Trophoblast cell (in vitro differentiated cells and primary cell): Measurements from ENCODE around the gene KCNG4.

Experiments used
- DNase-seq, 2 donors: peaks; one replicate each; pipeline ENCODE4 v3.0.0-alpha.2; 2016
- H2AFZ ChIP-seq: 2 replicates; pipeline ENCODE4 v1.6.1; 2013; ENCODE audit warnings: low read length, moderate library complexity, mild to moderate bottlenecking; ENCODE audit not compliant: insufficient read depth, poor library complexity
- H2AK5ac ChIP-seq: 2 replicates; pipeline ENCODE4 v1.6.1; 2013; ENCODE audit warnings: mild to moderate bottlenecking, low read length
- H2BK120ac ChIP-seq: 2 replicates; pipeline ENCODE4 v1.6.1; 2013; ENCODE audit warnings: low read length, mild to moderate bottlenecking, moderate library complexity; ENCODE audit not compliant: insufficient read depth, poor library complexity
- H2BK12ac ChIP-seq: 2 replicates; pipeline ENCODE4 v1.6.1; 2013; ENCODE audit warnings: mild to moderate bottlenecking, low read length, moderate library complexity
- H2BK5ac ChIP-seq: 2 replicates; pipeline ENCODE4 v1.6.1; 2013; ENCODE audit warnings: low read length, low read depth, moderate library complexity, mild to moderate bottlenecking; ENCODE audit not compliant: poor library complexity
- H3K14ac ChIP-seq: 2 replicates; pipeline ENCODE4 v1.6.1; 2013; ENCODE audit warnings: mild to moderate bottlenecking, low read length
- H3K18ac ChIP-seq: 2 replicates; pipeline ENCODE4 v1.6.1; 2013; ENCODE audit warnings: mild to moderate bottlenecking, low read length
- H3K23ac ChIP-seq: 2 replicates; pipeline ENCODE4 v1.6.1; 2013; ENCODE audit warnings: low read length
- H3K27ac ChIP-seq: 2 replicates; pipeline ENCODE4 v1.5.1; 2013; ENCODE audit warnings: low read depth, mild to moderate bottlenecking, inconsistent platforms, low read length, moderate library complexity
- H3K27me3 ChIP-seq: 2 replicates; pipeline ENCODE4 v1.6.1; 2013; ENCODE audit warnings: inconsistent platforms, mild to moderate bottlenecking, low read length, moderate library complexity; ENCODE audit not compliant: insufficient read depth
- H3K36me3 ChIP-seq, 2 experiments: 1 replicate in 1 of 2; 2 replicates in 1 of 2; pipeline ENCODE4 v1.6.1; 2013; ENCODE audit warnings: low read length in 2 of 2, mild to moderate bottlenecking in 2 of 2, moderate library complexity in 1 of 2; ENCODE audit not compliant: insufficient read depth in 2 of 2, control insufficient read depth in 1 of 2
- H3K4ac ChIP-seq: 2 replicates; pipeline ENCODE4 v1.6.1; 2013; ENCODE audit warnings: low read depth, mild to moderate bottlenecking, low read length, moderate library complexity
- H3K4me1 ChIP-seq, 2 experiments: 1 replicate in 1 of 2; 2 replicates in 1 of 2; pipeline ENCODE4 v1.6.1; 2013; ENCODE audit warnings: low read length in 2 of 2, mild to moderate bottlenecking in 2 of 2, moderate library complexity in 1 of 2; ENCODE audit not compliant: insufficient read depth in 2 of 2, control insufficient read depth in 1 of 2
- H3K4me2 ChIP-seq: 2 replicates; pipeline ENCODE4 v1.6.1; 2013; ENCODE audit warnings: inconsistent platforms, mild to moderate bottlenecking, low read length, moderate library complexity
- H3K4me3 ChIP-seq: 2 replicates; pipeline ENCODE4 v1.5.1; 2013; ENCODE audit warnings: mild to moderate bottlenecking, low read depth, low read length, inconsistent platforms
- H3K79me1 ChIP-seq: one replicate; pipeline ENCODE4 v1.6.1; 2013; ENCODE audit warnings: low read length
- H3K79me2 ChIP-seq: 2 replicates; pipeline ENCODE4 v1.6.1; 2013; ENCODE audit warnings: low read length, mild to moderate bottlenecking; ENCODE audit not compliant: control insufficient read depth, insufficient read depth, poor library complexity
- H3K9ac ChIP-seq: 2 replicates; pipeline ENCODE4 v1.6.1; 2013; ENCODE audit warnings: mild to moderate bottlenecking, low read length
- H3K9me3 ChIP-seq: 2 replicates; pipeline ENCODE4 v1.6.1; 2013; ENCODE audit warnings: low read depth, mild to moderate bottlenecking, control low read depth, inconsistent platforms, low read length; ENCODE audit not compliant: insufficient read depth
- H4K12ac ChIP-seq: 2 replicates; pipeline ENCODE4 v1.6.1; 2013; ENCODE audit warnings: low read depth, mild to moderate bottlenecking, low read length, moderate library complexity
- H4K8ac ChIP-seq: 2 replicates; pipeline ENCODE4 v1.6.1; 2013; ENCODE audit warnings: low read depth, mild to moderate bottlenecking, low read length, moderate library complexity
- H4K91ac ChIP-seq: one replicate; pipeline ENCODE4 v1.6.1; 2013; ENCODE audit warnings: low read depth, mild to moderate bottlenecking, low read length, moderate library complexity
- WGBS: extraction: QIAGEN DNeasy Blood & Tissue Kit; methylation state at CpG from one replicate; pipeline ENCODE4 v1.1.7; 2013; ENCODE audit warnings: missing lambda C conversion rate; ENCODE audit not compliant: insufficient read length, insufficient coverage; ENCODE audit errors: extremely low coverage; 5-methylcytosine and 5-hydroxymethylcytosine counted together

KCNG4 gene

DNA sequence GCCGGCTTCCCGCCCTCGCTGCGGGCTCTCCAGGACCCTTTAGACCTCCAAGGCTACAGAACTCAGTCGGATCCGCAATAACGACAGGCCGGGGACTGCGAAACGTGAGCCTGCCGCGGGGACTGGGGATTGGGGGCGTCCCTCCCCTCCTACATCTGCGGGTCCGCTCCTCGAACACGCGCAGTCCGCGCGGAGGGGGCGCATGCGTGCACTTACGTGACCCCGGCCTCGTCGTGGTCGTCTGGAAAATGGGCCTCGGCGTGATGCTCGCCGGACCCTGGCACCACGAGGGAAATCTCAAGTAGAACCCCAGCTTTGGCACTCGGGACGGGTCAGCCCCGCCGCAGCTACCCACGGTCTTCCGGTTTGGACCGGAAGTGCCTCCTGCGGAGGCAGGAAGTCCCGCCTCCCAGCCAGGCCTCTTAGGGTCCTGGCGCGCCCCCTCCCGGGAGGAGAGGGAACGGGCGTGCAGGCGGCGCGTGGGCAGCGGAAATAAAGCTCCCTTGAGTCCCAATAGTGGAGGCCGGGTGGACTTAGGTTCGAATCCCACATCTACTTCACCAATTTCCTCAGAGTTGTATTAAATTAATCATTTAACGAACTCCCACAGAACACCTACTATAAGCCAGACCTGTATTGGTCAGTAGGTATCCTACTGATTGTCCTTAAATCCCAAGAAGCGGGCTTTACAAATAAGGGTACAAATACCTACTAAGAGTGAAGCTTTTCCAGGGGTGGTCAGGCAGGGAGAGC is 53.0 kb downstream of the KCNG4 start, which contains the start of gene TAF1C:
Gene TAF1C (minus strand): TSS at position 373 of the 753 bp plus-strand sequence. CDS start 2,069 bp downstream, outside the sequence.
- H3K79me1 ChIP-seq: peaks cover 3% of the 10 kb centered on the region
- H3K79me2 ChIP-seq: peaks cover 4% of the 10 kb centered on the region
- H3K9ac ChIP-seq: peak within 1 kb of the TSS; percentile 93
- H2BK120ac ChIP-seq: peak within 1 kb of the TSS; percentile 5
- H3K18ac ChIP-seq: peak within 1 kb of the TSS; percentile 27
- H3K27ac ChIP-seq: no peak within 1 kb of the TSS
- WGBS: no CpG with 5 or more reads among the region's 55 CpGs
- H3K23ac ChIP-seq: no peak within 1 kb of the TSS
- peaks cover 3% of the 10 kb centered on the region for H3K9me3 ChIP-seq
- H4K8ac ChIP-seq: peak within 1 kb of the TSS; percentile 91
- peak within 1 kb of the TSS; percentile 81 for H3K4me2 ChIP-seq
- H4K91ac ChIP-seq: peak within 1 kb of the TSS; percentile 30
- H3K4ac ChIP-seq: peak within 1 kb of the TSS; percentile 30
- H3K4me3 ChIP-seq: peak within 1 kb of the TSS; percentile 95
- H4K12ac ChIP-seq: peak within 1 kb of the TSS; percentile 9
- no peaks in the 10 kb centered on the region for H3K27me3 ChIP-seq
- peak within 1 kb of the TSS; percentile 14 for H3K14ac ChIP-seq
- DNase-seq: peak; percentile 97 to 99
- peaks cover 4 to 9% of the 10 kb centered on the region in 2 experiments for H3K4me1 ChIP-seq
- no peak within 1 kb of the TSS for H2BK12ac ChIP-seq
- H2AFZ ChIP-seq: peak within 1 kb of the TSS; percentile 87
- H2AK5ac ChIP-seq: no peak within 1 kb of the TSS
- H2BK5ac ChIP-seq: no peak within 1 kb of the TSS
- H3K36me3 ChIP-seq: peaks cover 28 to 32% of the 10 kb centered on the region in 2 experiments

GRCh38 chr16:84184775-84185174 is 55.0 kb downstream of the KCNG4 start:
- H3K23ac ChIP-seq: no peak overlapping the region
- H3K4me1 ChIP-seq: peaks cover 4% of the 10 kb centered on the region in 2 experiments
- no peak overlapping the region for H4K12ac ChIP-seq
- WGBS: no CpG with 5 or more reads among the region's 10 CpGs
- peaks cover 3% of the 10 kb centered on the region for H3K79me1 ChIP-seq
- no peaks in the 10 kb centered on the region for H3K9me3 ChIP-seq
- peaks cover 49 to 52% of the 10 kb centered on the region in 2 experiments for H3K36me3 ChIP-seq
- H3K4me2 ChIP-seq: no peak overlapping the region
- peak overlapping the region; percentile 49 for H3K4ac ChIP-seq
- H2BK120ac ChIP-seq: no peak overlapping the region
- H3K79me2 ChIP-seq: peaks cover 4% of the 10 kb centered on the region
- no peak overlapping the region for H3K27ac ChIP-seq
- no peak overlapping the region for H3K14ac ChIP-seq
- H3K18ac ChIP-seq: peak overlapping the region; percentile 41
- no peak overlapping the region for H4K91ac ChIP-seq
- no peak overlapping the region for H3K9ac ChIP-seq
- no peak overlapping the region for H2BK5ac ChIP-seq
- no peak overlapping the region for H4K8ac ChIP-seq
- no peak for DNase-seq
- H3K4me3 ChIP-seq: no peak overlapping the region
- H3K27me3 ChIP-seq: no peaks in the 10 kb centered on the region
- no peak overlapping the region for H2AK5ac ChIP-seq
- no peak overlapping the region for H2AFZ ChIP-seq
- H2BK12ac ChIP-seq: no peak overlapping the region

- H3K27me3 ChIP-seq: no peaks in the 10 kb centered on the region
- H4K91ac ChIP-seq: no peak overlapping the region
- no peak overlapping the region for H3K14ac ChIP-seq
- no peak overlapping the region for H3K4me3 ChIP-seq
- no peak overlapping the region for H4K8ac ChIP-seq
- H3K9ac ChIP-seq: no peak overlapping the region
- no peak overlapping the region for H3K4me2 ChIP-seq
- H2AK5ac ChIP-seq: no peak overlapping the region
- H3K79me1 ChIP-seq: peaks cover 3% of the 10 kb centered on the region
- no peak overlapping the region for H4K12ac ChIP-seq
- H2BK120ac ChIP-seq: no peak overlapping the region
- WGBS: no CpG with 5 or more reads among the region's 11 CpGs
- H3K27ac ChIP-seq: no peak overlapping the region
- no peaks in the 10 kb centered on the region for H3K9me3 ChIP-seq
- H3K4me1 ChIP-seq: peaks cover 4% of the 10 kb centered on the region in 2 experiments
- H2BK12ac ChIP-seq: no peak overlapping the region
- peak overlapping the region; percentile 49 for H3K4ac ChIP-seq
- H2BK5ac ChIP-seq: no peak overlapping the region
- H3K79me2 ChIP-seq: peaks cover 4% of the 10 kb centered on the region
- no peak overlapping the region for H2AFZ ChIP-seq
- no peak overlapping the region for H3K23ac ChIP-seq
- no peak for DNase-seq
- no peak overlapping the region for H3K18ac ChIP-seq
- H3K36me3 ChIP-seq: peaks cover 56 to 60% of the 10 kb centered on the region in 2 experiments
Observed at GRCh38 chr16:84183911-84184591, 55.8 kb downstream of the KCNG4 start.

GRCh38 chr16:84183572-84183875 is 56.3 kb downstream of the KCNG4 start:
- no peak overlapping the region for H2BK5ac ChIP-seq
- H2AK5ac ChIP-seq: no peak overlapping the region
- H3K4me1 ChIP-seq: peaks cover 4% of the 10 kb centered on the region in 2 experiments
- no peak for DNase-seq
- H3K27ac ChIP-seq: no peak overlapping the region
- H3K4me3 ChIP-seq: no peak overlapping the region
- no peaks in the 10 kb centered on the region for H3K9me3 ChIP-seq
- no peak overlapping the region for H3K23ac ChIP-seq
- H2BK120ac ChIP-seq: no peak overlapping the region
- no peak overlapping the region for H2BK12ac ChIP-seq
- no peak overlapping the region for H4K12ac ChIP-seq
- peaks cover 3% of the 10 kb centered on the region for H3K79me1 ChIP-seq
- no peak overlapping the region for H2AFZ ChIP-seq
- H3K79me2 ChIP-seq: peaks cover 4% of the 10 kb centered on the region
- H3K18ac ChIP-seq: peak overlapping the region; percentile 6
- H3K4me2 ChIP-seq: no peak overlapping the region
- H3K9ac ChIP-seq: no peak overlapping the region
- WGBS: no CpG with 5 or more reads among the region's 5 CpGs
- no peak overlapping the region for H4K8ac ChIP-seq
- peaks cover 61 to 64% of the 10 kb centered on the region in 2 experiments for H3K36me3 ChIP-seq
- no peak overlapping the region for H4K91ac ChIP-seq
- no peaks in the 10 kb centered on the region for H3K27me3 ChIP-seq
- H3K14ac ChIP-seq: no peak overlapping the region
- H3K4ac ChIP-seq: no peak overlapping the region
